Thyroid gland (tissue), 4 donors: ENCODE data around the gene TMIE.

ENCODE experiments used
- CTCF ChIP-seq, 6 experiments: fragments of 200-600 bp in 3 of 6; fragments of 450-650 bp in 3 of 6; sonication (generic) in 3 of 6; IDR thresholded peaks; one replicate each; pipeline ENCODE4 v1.5.1; 2016 to 2019; ENCODE audit warnings: antibody characterized with exemption in 6 of 6, mild to moderate bottlenecking in 2 of 6, inconsistent platforms in 1 of 6, moderate library complexity in 1 of 6
- POLR2A ChIP-seq, 2 donors: fragments of 450-650 bp; IDR thresholded peaks; one replicate each; pipeline ENCODE4 v1.6.1; 2017; ENCODE audit warnings: antibody characterized with exemption in 2 of 2, mild to moderate bottlenecking in 2 of 2, moderate library complexity in 1 of 2

GRCh38 chr3:46705751-46706552 lies 4.8 kb downstream of the TMIE start:
- TF ChIP-seq CTCF (IDR thresholded peaks at IDR 0.05) (no peak), POLR2A (IDR thresholded peaks at IDR 0.05) (no peak)
